ENCODE data around the gene RBMS1. TPM values are rescaled to one million over a fixed set of nuclear protein-coding genes. Genes with fewer than 3 reads are reported as not detected.

RBMS1 gene, protein sequence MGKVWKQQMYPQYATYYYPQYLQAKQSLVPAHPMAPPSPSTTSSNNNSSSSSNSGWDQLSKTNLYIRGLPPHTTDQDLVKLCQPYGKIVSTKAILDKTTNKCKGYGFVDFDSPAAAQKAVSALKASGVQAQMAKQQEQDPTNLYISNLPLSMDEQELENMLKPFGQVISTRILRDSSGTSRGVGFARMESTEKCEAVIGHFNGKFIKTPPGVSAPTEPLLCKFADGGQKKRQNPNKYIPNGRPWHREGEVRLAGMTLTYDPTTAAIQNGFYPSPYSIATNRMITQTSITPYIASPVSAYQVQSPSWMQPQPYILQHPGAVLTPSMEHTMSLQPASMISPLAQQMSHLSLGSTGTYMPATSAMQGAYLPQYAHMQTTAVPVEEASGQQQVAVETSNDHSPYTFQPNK
- 10 to 100 TPM; 13.0 to 24.5 (median 14.1) TPM for total RNA-seq

DNA sequence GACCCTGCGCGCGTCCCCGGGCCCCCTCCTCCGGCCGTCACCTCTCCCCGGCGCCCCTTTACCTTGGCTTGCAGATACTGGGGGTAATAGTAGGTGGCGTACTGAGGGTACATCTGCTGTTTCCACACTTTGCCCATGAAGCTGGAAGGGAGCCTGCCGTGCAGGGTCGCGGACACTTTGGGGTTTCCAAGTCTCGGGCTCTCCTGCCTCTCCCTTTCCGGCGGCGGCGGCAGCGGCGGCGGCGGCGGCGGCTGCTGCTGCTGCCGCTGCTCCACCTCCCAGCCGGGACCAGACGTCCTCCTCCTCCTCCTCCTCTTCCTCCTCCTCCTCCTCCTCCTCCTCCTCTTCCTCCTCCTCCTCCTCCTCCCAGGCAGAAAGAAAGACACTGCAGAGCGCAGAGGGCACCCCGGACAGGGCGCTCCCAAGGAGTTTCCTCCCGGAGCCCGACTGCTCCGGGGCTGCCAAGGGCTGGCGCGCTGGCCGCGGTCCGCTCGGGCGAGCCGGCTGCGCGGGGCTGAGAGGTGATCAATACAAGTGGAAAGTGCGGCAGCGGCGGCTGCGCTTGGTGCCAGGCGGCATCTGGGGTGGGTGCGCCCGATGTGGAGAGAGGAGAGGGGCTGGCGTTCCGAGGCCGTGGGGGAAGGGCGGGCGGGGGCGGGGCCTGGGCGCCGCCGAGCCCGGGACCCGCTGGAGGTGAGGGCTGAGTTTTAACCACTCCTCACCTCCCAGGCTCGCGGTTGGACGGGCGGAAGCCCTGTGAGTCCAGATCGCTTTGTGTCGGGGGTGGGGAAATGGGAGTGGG, at the start of gene RBMS1:
RBMS1 (minus strand) TSS at position 581 of the 802 bp plus-strand sequence; CDS start at position 137, 444 bp downstream.
- DNase-seq (peak; percentile 22 to 40), ATAC-seq (peak; percentile 48 to 60)
- Histone ChIP-seq H3K27ac (peak within 1 kb of the TSS; percentile 87 to 97 (median 93)), H3K4me3 (peak within 1 kb of the TSS; percentile 84 to 99 (median 98)), H3K4me1 (peaks cover 18 to 20% of the 10 kb centered on the region in 2 donors), H3K27me3 (no peaks in the 10 kb centered on the region), H3K36me3 (no peaks in the 10 kb centered on the region), H3K9me3 (no peaks in the 10 kb centered on the region)
- in situ Hi-C loops (cut with MboI; ENCODE audit: low sequenced_read_pairs in 4 of 4) = loop anchor here in 1 of 4 donors (25.0 kb wide), 1 partner anchor 106 kb away; no protein-coding TSS in a partner anchor
- TF ChIP-seq, protein P1, sequence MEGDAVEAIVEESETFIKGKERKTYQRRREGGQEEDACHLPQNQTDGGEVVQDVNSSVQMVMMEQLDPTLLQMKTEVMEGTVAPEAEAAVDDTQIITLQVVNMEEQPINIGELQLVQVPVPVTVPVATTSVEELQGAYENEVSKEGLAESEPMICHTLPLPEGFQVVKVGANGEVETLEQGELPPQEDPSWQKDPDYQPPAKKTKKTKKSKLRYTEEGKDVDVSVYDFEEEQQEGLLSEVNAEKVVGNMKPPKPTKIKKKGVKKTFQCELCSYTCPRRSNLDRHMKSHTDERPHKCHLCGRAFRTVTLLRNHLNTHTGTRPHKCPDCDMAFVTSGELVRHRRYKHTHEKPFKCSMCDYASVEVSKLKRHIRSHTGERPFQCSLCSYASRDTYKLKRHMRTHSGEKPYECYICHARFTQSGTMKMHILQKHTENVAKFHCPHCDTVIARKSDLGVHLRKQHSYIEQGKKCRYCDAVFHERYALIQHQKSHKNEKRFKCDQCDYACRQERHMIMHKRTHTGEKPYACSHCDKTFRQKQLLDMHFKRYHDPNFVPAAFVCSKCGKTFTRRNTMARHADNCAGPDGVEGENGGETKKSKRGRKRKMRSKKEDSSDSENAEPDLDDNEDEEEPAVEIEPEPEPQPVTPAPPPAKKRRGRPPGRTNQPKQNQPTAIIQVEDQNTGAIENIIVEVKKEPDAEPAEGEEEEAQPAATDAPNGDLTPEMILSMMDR (IDR thresholded peaks at IDR 0.05 in 4 of 5, conservative IDR thresholded peaks at IDR 0.05 in 1 of 5) = no peak
- peak; percentile 3 to 5 for TF ChIP-seq POLR2A (IDR thresholded peaks at IDR 0.05)
- intact Hi-C loops (cut with DNase I; ENCODE audit: low total_unique reads) = loop anchor here (5.0 kb wide), 2 partner anchors 86 to 221 kb away; no protein-coding TSS in a partner anchor

DNA sequence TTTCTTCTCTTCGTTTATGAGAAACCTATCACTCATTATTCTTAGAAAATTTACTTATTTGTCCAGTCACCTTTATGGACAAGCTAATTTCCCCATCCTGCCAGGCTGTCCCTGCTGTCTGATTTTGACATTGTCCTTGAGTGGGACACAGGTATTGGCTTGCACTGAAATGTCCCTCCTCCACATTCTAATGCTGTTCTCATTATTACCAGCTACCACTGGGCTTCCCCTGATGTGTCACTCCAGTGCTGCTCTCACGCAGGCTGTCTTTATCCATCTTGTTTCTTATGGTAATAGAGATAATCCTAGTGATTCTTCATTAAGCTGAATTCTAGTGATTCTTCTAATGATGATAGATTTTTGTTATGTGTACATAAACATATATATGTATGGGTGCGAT, 48.1 kb upstream of the RBMS1 start:
- Histone ChIP-seq H3K4me1 (peaks cover 0 to 4% of the 10 kb centered on the region in 2 donors), H3K27me3 (no peaks in the 10 kb centered on the region), H3K4me3 (no peak overlapping the region), H3K9me3 (no peaks in the 10 kb centered on the region), H3K27ac (no peak overlapping the region), H3K36me3 (no peaks in the 10 kb centered on the region)
- TF ChIP-seq POLR2A (IDR thresholded peaks at IDR 0.05) = no peak
- TF ChIP-seq, protein P1 (IDR thresholded peaks at IDR 0.05 in 4 of 5, conservative IDR thresholded peaks at IDR 0.05 in 1 of 5) = no peak
- intact Hi-C loops (cut with DNase I; ENCODE audit: low total_unique reads) = no loop called here
- ATAC-seq (no peak), DNase-seq (no peak)
- in situ Hi-C loops (cut with MboI; ENCODE audit: low sequenced_read_pairs in 4 of 4) = no loop called here

DNA sequence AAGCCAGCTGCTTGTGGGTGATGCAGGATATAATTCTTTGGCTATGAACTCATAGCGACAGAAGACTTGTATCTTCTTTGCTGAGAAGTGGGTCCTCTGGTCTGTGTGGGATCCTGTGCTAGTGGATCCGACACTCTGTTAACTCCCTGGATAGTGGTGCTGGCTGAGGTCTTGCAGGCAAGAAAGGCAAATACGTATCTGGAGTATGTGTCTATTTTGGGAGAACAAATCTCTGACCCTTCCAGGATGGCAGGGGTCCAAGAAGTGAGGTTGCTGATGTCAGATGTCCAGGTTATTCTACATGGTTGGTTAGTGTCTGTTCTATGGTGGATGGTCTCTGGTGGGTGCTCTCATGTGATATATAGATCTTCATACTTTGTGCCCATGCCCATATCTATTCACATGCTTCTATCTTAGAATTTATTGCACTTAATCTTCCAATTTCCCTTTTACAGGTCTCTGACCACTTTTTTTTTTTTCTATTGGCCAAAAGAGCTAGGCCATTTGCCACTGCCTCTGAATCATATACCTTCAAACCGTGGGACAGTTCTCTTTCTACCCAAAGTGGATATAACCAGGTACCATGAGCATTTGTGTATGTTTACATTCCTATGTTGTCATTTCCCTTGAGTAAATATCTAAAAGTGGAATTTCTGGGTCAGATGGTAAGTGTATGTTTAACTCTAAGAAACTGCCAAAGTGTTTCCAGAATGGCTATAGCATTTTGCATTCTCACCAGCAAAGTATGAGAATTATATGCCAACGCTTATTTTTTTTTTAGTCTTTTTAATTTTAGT, 45.1 kb upstream of the RBMS1 start:
- Histone ChIP-seq H3K4me1 (peaks cover 1 to 8% of the 10 kb centered on the region in 2 donors), H3K36me3 (no peaks in the 10 kb centered on the region), H3K9me3 (no peaks in the 10 kb centered on the region), H3K27me3 (no peaks in the 10 kb centered on the region), H3K4me3 (no peak overlapping the region), H3K27ac (no peak overlapping the region)
- TF ChIP-seq, protein P1 (IDR thresholded peaks at IDR 0.05 in 4 of 5, conservative IDR thresholded peaks at IDR 0.05 in 1 of 5) = no peak
- TF ChIP-seq POLR2A (IDR thresholded peaks at IDR 0.05) = no peak
- ATAC-seq = no peak
- DNase-seq = no peak
- intact Hi-C loops (cut with DNase I; ENCODE audit: low total_unique reads) (no loop called here), in situ Hi-C loops (cut with MboI; ENCODE audit: low sequenced_read_pairs in 4 of 4) (no loop called here)

DNA sequence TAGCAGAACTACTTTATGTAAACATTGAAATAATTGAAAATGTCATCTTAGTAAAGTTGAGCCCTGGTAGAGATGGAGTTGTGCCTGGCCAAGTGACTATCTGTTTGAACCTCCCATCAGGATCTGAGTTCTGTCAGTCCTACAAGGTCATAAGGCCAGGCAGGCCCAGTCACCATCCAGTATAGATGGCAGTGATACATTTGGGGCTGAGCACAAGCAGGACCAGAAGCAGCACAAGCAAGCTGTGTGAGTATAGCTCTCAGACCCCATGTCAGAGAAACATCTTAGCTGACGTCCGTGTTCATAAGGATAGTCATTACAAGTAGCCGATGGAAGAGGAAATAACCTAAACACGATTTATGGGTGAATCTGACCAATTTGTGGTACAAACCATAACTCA, 44.5 kb upstream of the RBMS1 start:
- DNase-seq = no peak
- Histone ChIP-seq H3K4me3 (no peak overlapping the region), H3K9me3 (no peaks in the 10 kb centered on the region), H3K27ac (no peak overlapping the region), H3K4me1 (peaks cover 8 to 14% of the 10 kb centered on the region in 2 donors), H3K36me3 (no peaks in the 10 kb centered on the region), H3K27me3 (no peaks in the 10 kb centered on the region)
- in situ Hi-C loops (cut with MboI; ENCODE audit: low sequenced_read_pairs in 4 of 4) (no loop called here), intact Hi-C loops (cut with DNase I; ENCODE audit: low total_unique reads) (no loop called here)
- ATAC-seq = no peak
- TF ChIP-seq, protein P1 (IDR thresholded peaks at IDR 0.05 in 4 of 5, conservative IDR thresholded peaks at IDR 0.05 in 1 of 5) = no peak
- TF ChIP-seq POLR2A (IDR thresholded peaks at IDR 0.05) = no peak
